H9 (cell line): ENCODE results near the gene NUP35. TPM values are rescaled to one million over a fixed set of nuclear protein-coding genes. Genes with fewer than 3 reads are reported as not detected.

Experiments used
- DNase-seq: peaks from one replicate; pipeline ENCODE4 v3.0.0-alpha.2; 2017
- H2AFZ ChIP-seq: one replicate; pipeline ENCODE4 v1.6.1; 2013; ENCODE audit warnings: mild to moderate bottlenecking, low read length, control low read depth, moderate library complexity
- H2AK5ac ChIP-seq: 2 replicates; pipeline ENCODE4 v1.6.1; 2013; ENCODE audit warnings: low read length, control low read depth, mixed read lengths; ENCODE audit not compliant: insufficient read length
- H2BK120ac ChIP-seq: one replicate; pipeline ENCODE4 v1.6.1; 2013; ENCODE audit warnings: low read depth, mild to moderate bottlenecking, low read length, control low read depth, inconsistent platforms; ENCODE audit not compliant: poor library complexity, severe bottlenecking
- H2BK12ac ChIP-seq: 2 replicates; pipeline ENCODE4 v1.6.1; 2013; ENCODE audit warnings: low read length, control low read depth, mixed read lengths, low read depth; ENCODE audit not compliant: insufficient read length
- H2BK15ac ChIP-seq: 2 replicates; pipeline ENCODE4 v1.6.1; 2013; ENCODE audit warnings: low read depth, low read length, control low read depth
- H2BK20ac ChIP-seq: one replicate; pipeline ENCODE4 v1.6.1; 2013; ENCODE audit warnings: low read depth, mild to moderate bottlenecking, low read length, control low read depth, inconsistent platforms; ENCODE audit not compliant: poor library complexity, severe bottlenecking
- H2BK5ac ChIP-seq: 2 replicates; pipeline ENCODE4 v1.6.1; 2013; ENCODE audit warnings: low read length, control low read depth, mixed read lengths; ENCODE audit not compliant: insufficient read length
- H3K14ac ChIP-seq: 2 replicates; pipeline ENCODE4 v1.6.1; 2013; ENCODE audit warnings: low read length, control low read depth; ENCODE audit not compliant: insufficient read depth
- H3K18ac ChIP-seq: 2 replicates; pipeline ENCODE4 v1.6.1; 2013; ENCODE audit warnings: low read depth, mild to moderate bottlenecking, mixed read lengths, low read length, control low read depth; ENCODE audit not compliant: insufficient read length
- H3K23ac ChIP-seq: 2 replicates; pipeline ENCODE4 v1.6.1; 2013; ENCODE audit warnings: low read length, control low read depth, mixed read lengths, low read depth; ENCODE audit not compliant: insufficient read length
- H3K23me2 ChIP-seq: 2 replicates; pipeline ENCODE4 v1.6.1; 2013; ENCODE audit warnings: low read depth, mild to moderate bottlenecking, mixed read lengths, low read length, control low read depth; ENCODE audit not compliant: insufficient read length, poor library complexity, severe bottlenecking
- H3K27ac ChIP-seq: 2 replicates; pipeline ENCODE4 v1.5.1; 2013; ENCODE audit warnings: low read length, control low read depth, mixed read lengths, low read depth; ENCODE audit not compliant: insufficient read length
- H3K27me3 ChIP-seq: 2 replicates; pipeline ENCODE4 v1.6.1; 2013; ENCODE audit warnings: low read length, control low read depth, inconsistent platforms; ENCODE audit not compliant: insufficient read depth
- H3K4ac ChIP-seq: 2 replicates; pipeline ENCODE4 v1.6.1; 2013; ENCODE audit warnings: low read depth, mild to moderate bottlenecking, control low read depth, inconsistent platforms, low read length, moderate library complexity
- H3K4me1 ChIP-seq: 2 replicates; pipeline ENCODE4 v1.6.1; 2013; ENCODE audit warnings: low read length, control low read depth, inconsistent platforms; ENCODE audit not compliant: insufficient read depth
- H3K4me2 ChIP-seq: 2 replicates; pipeline ENCODE4 v1.6.1; 2013; ENCODE audit warnings: low read length, control low read depth, mixed read lengths; ENCODE audit not compliant: insufficient read length, insufficient read depth
- H3K56ac ChIP-seq: 2 replicates; pipeline ENCODE4 v1.6.1; 2013; ENCODE audit warnings: low read depth, mild to moderate bottlenecking, mixed read lengths, low read length, control low read depth; ENCODE audit not compliant: insufficient read length
- H3K79me1 ChIP-seq: 2 replicates; pipeline ENCODE4 v1.6.1; 2013; ENCODE audit warnings: low read depth, mild to moderate bottlenecking, moderate library complexity, low read length, control low read depth, inconsistent platforms; ENCODE audit not compliant: insufficient read depth, poor library complexity, severe bottlenecking
- H3K79me2 ChIP-seq: 2 replicates; pipeline ENCODE4 v1.6.1; 2013; ENCODE audit warnings: low read length, control low read depth, inconsistent platforms; ENCODE audit not compliant: insufficient read depth
- H3K9ac ChIP-seq: 2 replicates; pipeline ENCODE4 v1.6.1; 2013; ENCODE audit warnings: low read length, control low read depth, mixed read lengths; ENCODE audit not compliant: insufficient read length; ENCODE audit errors: extremely low read depth
- H3K9me3 ChIP-seq: one replicate; pipeline ENCODE4 v1.6.1; 2013; ENCODE audit warnings: low read depth, low read length, inconsistent platforms; ENCODE audit not compliant: control insufficient read depth
- H3T11ph ChIP-seq: one replicate; pipeline ENCODE4 v1.6.1; 2013; ENCODE audit warnings: mild to moderate bottlenecking, low read length, control low read depth, inconsistent platforms
- H4K20me1 ChIP-seq: one replicate; pipeline ENCODE4 v1.6.1; 2013; ENCODE audit not compliant: control insufficient read depth, insufficient read length, insufficient read depth
- H4K5ac ChIP-seq: 2 replicates; pipeline ENCODE4 v1.6.1; 2013; ENCODE audit warnings: low read depth, mild to moderate bottlenecking, mixed read lengths, low read length, control low read depth; ENCODE audit not compliant: insufficient read length
- H4K8ac ChIP-seq: replicated peaks from 2 replicates; pipeline ENCODE4 v1.6.1; 2013; ENCODE audit warnings: low read length, control low read depth, mixed read lengths, low read depth; ENCODE audit not compliant: insufficient read length
- H4K91ac ChIP-seq: 2 replicates; pipeline ENCODE4 v1.6.1; 2013; ENCODE audit warnings: low read depth, mild to moderate bottlenecking, moderate library complexity, mixed read lengths, low read length, control low read depth; ENCODE audit not compliant: insufficient read length
- H3K27ac Mint-ChIP-seq, 3 experiments: 2 replicates in 2 of 3; 3 replicates in 1 of 3; pipeline ENCODE4 v1.8.0; 2020 to 2021; ENCODE audit warnings: mixed read lengths in 3 of 3, mild to moderate bottlenecking in 1 of 3, moderate library complexity in 1 of 3
- H3K27me3 Mint-ChIP-seq: 2 replicates; pipeline ENCODE4 v1.8.0; 2021; ENCODE audit warnings: low read depth, mild to moderate bottlenecking, moderate library complexity, mixed read lengths
- H3K36me3 Mint-ChIP-seq, 3 experiments: 2 replicates in 2 of 3; 3 replicates in 1 of 3; pipeline ENCODE4 v1.8.0; 2020 to 2021; ENCODE audit warnings: low read depth in 3 of 3, mixed read lengths in 3 of 3; ENCODE audit not compliant: insufficient read depth in 1 of 3
- H3K4me1 Mint-ChIP-seq, 2 experiments: 2 replicates each; pipeline ENCODE4 v1.8.0; 2020; ENCODE audit warnings: mixed read lengths in 2 of 2
- H3K4me3 Mint-ChIP-seq, 2 experiments: 2 replicates in 1 of 2; 3 replicates in 1 of 2; pipeline ENCODE4 v1.8.0; 2020 to 2021; ENCODE audit warnings: mild to moderate bottlenecking in 2 of 2, mixed read lengths in 2 of 2, moderate library complexity in 1 of 2
- H3K9me3 Mint-ChIP-seq, 2 experiments: 2 replicates in 1 of 2; 3 replicates in 1 of 2; pipeline ENCODE4 v1.8.0; 2020; ENCODE audit warnings: mild to moderate bottlenecking in 2 of 2, mixed read lengths in 2 of 2, moderate library complexity in 1 of 2
- WGBS: extraction: QIAGEN DNeasy Blood & Tissue Kit; methylation state at CpG from one replicate; pipeline ENCODE4 v1.1.7; 2013; ENCODE audit warnings: missing lambda C conversion rate, low lambda C conversion rate, mixed read lengths; ENCODE audit not compliant: insufficient read length; ENCODE audit errors: extremely low coverage; 5-methylcytosine and 5-hydroxymethylcytosine counted together
- total RNA-seq: library from RNA; stranded (reverse); gene quantifications from 2 replicates; pipeline ENCODE4 v1.2.1, GENCODE V29; 2021
- TF ChIP-seq, protein P1 (sequence below): fragments of 200-600 bp; sonication (generic); conservative IDR thresholded peaks from 3 replicates; pipeline ENCODE4 v1.8.0; 2021; ENCODE audit warnings: antibody characterized with exemption, mild to moderate bottlenecking

NUP35 gene
- total RNA-seq, 1 experiment from 2014 or later = 53.6 TPM

DNA sequence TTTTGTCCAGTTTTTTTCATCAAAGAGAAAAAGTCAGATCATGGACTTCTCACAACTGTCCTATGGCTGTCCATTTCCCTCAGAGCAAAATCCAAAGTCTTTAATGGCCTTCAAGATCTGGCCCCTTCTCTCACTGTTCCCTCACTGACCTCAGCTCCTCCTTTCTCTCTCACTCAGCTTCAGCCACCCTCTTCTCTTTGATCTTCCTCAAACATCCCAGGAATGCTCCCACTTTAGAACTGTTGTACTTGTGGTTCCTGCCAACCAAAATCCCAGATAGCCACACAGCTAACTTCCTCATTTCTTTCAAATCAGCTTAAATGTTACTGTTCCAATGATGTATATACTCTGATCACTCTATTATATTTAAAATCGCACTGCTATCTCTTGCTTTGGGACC, 82.9 kb downstream of the NUP35 start:
- H2BK12ac ChIP-seq = no peak overlapping the region
- no peak overlapping the region for H2BK15ac ChIP-seq
- H3K27ac ChIP-seq = no peak overlapping the region
- no peaks in the 10 kb centered on the region for H3K23me2 ChIP-seq
- H3K18ac ChIP-seq = no peak overlapping the region
- H3K23ac ChIP-seq = no peak overlapping the region
- no peaks in the 10 kb centered on the region for H3K27me3 Mint-ChIP-seq
- H2AK5ac ChIP-seq = no peak overlapping the region
- H4K20me1 ChIP-seq = no peaks in the 10 kb centered on the region
- no peaks in the 10 kb centered on the region; the same call in 1 of the 2 replicates for H3K4me1 ChIP-seq
- no peak overlapping the region for H4K8ac ChIP-seq
- no peak overlapping the region for H3K56ac ChIP-seq
- no peak overlapping the region for H2BK20ac ChIP-seq
- no peak overlapping the region for H3K4me2 ChIP-seq
- no CpG with 5 or more reads among the region's 1 CpG for WGBS
- peaks cover 12 to 15% of the 10 kb centered on the region in 2 experiments for H3K9me3 Mint-ChIP-seq
- no peak for DNase-seq
- no peak overlapping the region for H4K5ac ChIP-seq
- H2AFZ ChIP-seq = no peak overlapping the region
- H3K79me2 ChIP-seq = no peaks in the 10 kb centered on the region; the same call in 1 of the 2 replicates
- H3T11ph ChIP-seq = no peak overlapping the region
- H3K9ac ChIP-seq = no peak overlapping the region
- H4K91ac ChIP-seq = no peak overlapping the region
- TF ChIP-seq, protein P1, sequence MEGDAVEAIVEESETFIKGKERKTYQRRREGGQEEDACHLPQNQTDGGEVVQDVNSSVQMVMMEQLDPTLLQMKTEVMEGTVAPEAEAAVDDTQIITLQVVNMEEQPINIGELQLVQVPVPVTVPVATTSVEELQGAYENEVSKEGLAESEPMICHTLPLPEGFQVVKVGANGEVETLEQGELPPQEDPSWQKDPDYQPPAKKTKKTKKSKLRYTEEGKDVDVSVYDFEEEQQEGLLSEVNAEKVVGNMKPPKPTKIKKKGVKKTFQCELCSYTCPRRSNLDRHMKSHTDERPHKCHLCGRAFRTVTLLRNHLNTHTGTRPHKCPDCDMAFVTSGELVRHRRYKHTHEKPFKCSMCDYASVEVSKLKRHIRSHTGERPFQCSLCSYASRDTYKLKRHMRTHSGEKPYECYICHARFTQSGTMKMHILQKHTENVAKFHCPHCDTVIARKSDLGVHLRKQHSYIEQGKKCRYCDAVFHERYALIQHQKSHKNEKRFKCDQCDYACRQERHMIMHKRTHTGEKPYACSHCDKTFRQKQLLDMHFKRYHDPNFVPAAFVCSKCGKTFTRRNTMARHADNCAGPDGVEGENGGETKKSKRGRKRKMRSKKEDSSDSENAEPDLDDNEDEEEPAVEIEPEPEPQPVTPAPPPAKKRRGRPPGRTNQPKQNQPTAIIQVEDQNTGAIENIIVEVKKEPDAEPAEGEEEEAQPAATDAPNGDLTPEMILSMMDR = no peak
- peaks cover 10% of the 10 kb centered on the region for H3K9me3 ChIP-seq
- H3K36me3 Mint-ChIP-seq = peaks cover 18 to 22% (median 20%) of the 10 kb centered on the region in 3 experiments
- H3K4ac ChIP-seq = no peak overlapping the region
- no peak overlapping the region for H3K4me3 Mint-ChIP-seq
- peaks cover 7% of the 10 kb centered on the region in 2 experiments for H3K4me1 Mint-ChIP-seq
- no peak overlapping the region for H2BK5ac ChIP-seq
- H3K27ac Mint-ChIP-seq = no peak overlapping the region; a peak in 1 of 7 replicates
- no peaks in the 10 kb centered on the region for H3K27me3 ChIP-seq
- no peak overlapping the region for H3K14ac ChIP-seq
- no peak overlapping the region for H2BK120ac ChIP-seq
- H3K79me1 ChIP-seq = no peaks in the 10 kb centered on the region
